HepG2 (cell line): ENCODE results near the gene FAM219A. TPM values are rescaled to one million over a fixed set of nuclear protein-coding genes. Genes with fewer than 3 reads are reported as not detected.

Experiments used
- ARID4A ChIP-seq: sonication (generic); formaldehyde crosslinking; IDR thresholded peaks from 2 replicates; pipeline ENCODE4 v1.5.0; 2020; ENCODE audit warnings: mild to moderate bottlenecking, missing genetic modification reagents, borderline replicate concordance
- ARID5B ChIP-seq: IDR thresholded peaks from 2 replicates; pipeline ENCODE4 v1.4.0; 2020; ENCODE audit warnings: mild to moderate bottlenecking, missing genetic modification reagents
- DZIP1 ChIP-seq: sonication (generic); formaldehyde crosslinking; IDR thresholded peaks from 2 replicates; pipeline ENCODE4 v1.5.0; 2020; ENCODE audit warnings: mild to moderate bottlenecking, missing genetic modification reagents
- FOXJ3 ChIP-seq: sonication (generic); formaldehyde crosslinking; IDR thresholded peaks from 2 replicates; pipeline ENCODE4 v1.4.0; 2020; ENCODE audit warnings: missing genetic modification reagents, mild to moderate bottlenecking, borderline replicate concordance
- GATA4 ChIP-seq: sonication (generic); IDR thresholded peaks from 2 replicates; pipeline ENCODE4 v1.6.1; 2016; ENCODE audit warnings: antibody characterized with exemption, low read depth, borderline replicate concordance
- KDM5B ChIP-seq: sonication (generic); formaldehyde crosslinking; IDR thresholded peaks from 2 replicates; pipeline ENCODE4 v1.4.0; 2020; ENCODE audit warnings: missing genetic modification reagents, mild to moderate bottlenecking, borderline replicate concordance
- MXI1 ChIP-seq: IDR thresholded peaks from 3 replicates; pipeline ENCODE4 v1.6.1; 2012; ENCODE audit warnings: low read depth, low read length, inconsistent platforms, borderline replicate concordance
- NR2F2 ChIP-seq: IDR thresholded peaks from 2 replicates; pipeline ENCODE4 v1.6.1; 2012; ENCODE audit warnings: low read depth, inconsistent platforms, borderline replicate concordance
- SAP130 ChIP-seq: IDR thresholded peaks from 2 replicates; pipeline ENCODE4 v1.6.1; 2016; ENCODE audit warnings: low read depth
- TRIM22 ChIP-seq: fragments of 450-650 bp; IDR thresholded peaks from 2 replicates; pipeline ENCODE4 v1.6.1; 2017
- ZNF383 ChIP-seq: sonication (generic); formaldehyde crosslinking; IDR thresholded peaks from 2 replicates; pipeline ENCODE4 v1.4.0; 2020; ENCODE audit warnings: missing genetic modification reagents, mild to moderate bottlenecking, borderline replicate concordance
- ZNF616 ChIP-seq: sonication (generic); formaldehyde crosslinking; IDR thresholded peaks from 2 replicates; pipeline ENCODE4 v1.5.0; 2020; ENCODE audit warnings: low read depth, mild to moderate bottlenecking, missing genetic modification reagents
- ZNF772 ChIP-seq: sonication (generic); formaldehyde crosslinking; IDR thresholded peaks from 2 replicates; pipeline ENCODE4 v1.5.0; 2020; ENCODE audit warnings: mild to moderate bottlenecking, missing genetic modification reagents
- ZNF839 ChIP-seq: sonication (generic); formaldehyde crosslinking; IDR thresholded peaks from 2 replicates; pipeline ENCODE4 v1.4.0; 2020; ENCODE audit warnings: missing genetic modification reagents, mild to moderate bottlenecking, borderline replicate concordance
- polyA plus RNA-seq, 8 experiments: library from polyadenylated mRNA; depleted of rRNA in 3 of 8; stranded (reverse) in 7 of 8; unstranded in 1 of 8; fragments of >200 nt; fragmentation: Illumina TruSeq in 4 of 8; extraction: Trizol in 4 of 8; gene quantifications; 2 replicates each; pipeline versions ENCODE4 v1.2.1 to v1.2.3, GENCODE V29; 2011 to 2016; ENCODE audit warnings: low read depth in 4 of 8, missing spikeins in 1 of 8, mixed read lengths in 1 of 8; ENCODE audit not compliant: insufficient read depth in 1 of 8
- total RNA-seq, 5 experiments: library from RNA; depleted of rRNA; stranded (reverse); fragments of >200 nt; fragmentation: Illumina TruSeq; extraction: Trizol; gene quantifications; 2 replicates each; pipeline ENCODE4 v1.2.3, GENCODE V29; 2016; ENCODE audit warnings: low read depth in 1 of 5
- TF ChIP-seq, protein P1 (sequence below): sonication (generic); formaldehyde crosslinking; conservative IDR thresholded peaks from 2 replicates; pipeline ENCODE4 v1.8.0; 2022; ENCODE audit warnings: mild to moderate bottlenecking, moderate library complexity, missing genetic modification reagents

The FAM219A gene
- total and polyA plus RNA-seq, 2 of the 13 experiments (the other 11 are each of a cell fraction or from before 2014, with no cell fraction given): 3.9 to 6.4 TPM

DNA sequence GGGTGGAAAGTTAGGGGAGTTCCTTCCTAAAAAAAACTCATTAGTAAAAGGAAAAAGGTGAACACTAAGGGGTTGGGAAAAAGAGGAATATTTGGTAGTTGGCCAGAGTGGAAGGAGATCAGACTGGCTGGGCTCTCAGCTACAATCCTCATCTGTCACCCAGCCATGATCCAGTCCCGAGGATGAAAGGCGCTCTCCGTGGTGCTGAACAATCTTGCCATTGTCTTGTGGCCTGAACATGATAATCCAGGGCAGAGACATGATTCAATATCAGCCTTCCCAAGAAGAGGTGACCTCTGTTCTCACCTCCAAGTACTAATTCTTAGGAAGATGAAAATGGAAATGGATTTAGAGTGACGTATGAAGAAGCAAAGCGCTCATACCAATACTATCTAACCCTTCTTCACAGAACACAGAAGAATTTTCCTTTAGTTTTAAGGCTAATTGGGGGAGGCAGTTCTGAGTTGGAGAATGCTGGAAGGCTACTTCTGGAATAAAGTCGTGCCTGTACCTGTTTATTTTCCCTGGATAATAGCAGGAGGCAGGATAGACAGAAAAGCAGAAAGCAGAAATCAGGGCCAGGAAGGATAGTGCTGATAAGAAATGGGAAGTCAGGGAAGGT, 45.0 kb downstream of the FAM219A start (continued):
- TF ChIP-seq MXI1: no peak
- TF ChIP-seq SAP130: peak; percentile 66
- no peak for TF ChIP-seq KDM5B (CRISPR knock-in tag)
- TF ChIP-seq, protein P1, sequence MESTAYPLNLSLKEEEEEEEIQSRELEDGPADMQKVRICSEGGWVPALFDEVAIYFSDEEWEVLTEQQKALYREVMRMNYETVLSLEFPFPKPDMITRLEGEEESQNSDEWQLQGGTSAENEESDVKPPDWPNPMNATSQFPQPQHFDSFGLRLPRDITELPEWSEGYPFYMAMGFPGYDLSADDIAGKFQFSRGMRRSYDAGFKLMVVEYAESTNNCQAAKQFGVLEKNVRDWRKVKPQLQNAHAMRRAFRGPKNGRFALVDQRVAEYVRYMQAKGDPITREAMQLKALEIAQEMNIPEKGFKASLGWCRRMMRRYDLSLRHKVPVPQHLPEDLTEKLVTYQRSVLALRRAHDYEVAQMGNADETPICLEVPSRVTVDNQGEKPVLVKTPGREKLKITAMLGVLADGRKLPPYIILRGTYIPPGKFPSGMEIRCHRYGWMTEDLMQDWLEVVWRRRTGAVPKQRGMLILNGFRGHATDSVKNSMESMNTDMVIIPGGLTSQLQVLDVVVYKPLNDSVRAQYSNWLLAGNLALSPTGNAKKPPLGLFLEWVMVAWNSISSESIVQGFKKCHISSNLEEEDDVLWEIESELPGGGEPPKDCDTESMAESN (CRISPR knock-in tag): no peak
- TF ChIP-seq ARID4A: peak; percentile 28; the same call in 1 of the 2 replicates
- TF ChIP-seq ZNF772: no peak
- TF ChIP-seq GATA4: no peak
- TF ChIP-seq TRIM22: no peak
- TF ChIP-seq FOXJ3 (CRISPR knock-in tag): no peak
- TF ChIP-seq NR2F2: no peak
- TF ChIP-seq ARID5B: no peak; the same call in 1 of the 2 replicates
- no peak for TF ChIP-seq DZIP1
- no peak for TF ChIP-seq ZNF383 (CRISPR knock-in tag)
- TF ChIP-seq ZNF839 (CRISPR knock-in tag): no peak
- TF ChIP-seq ZNF616 (CRISPR knock-in tag): no peak
